Testis (tissue), 3 donors: Measurements from ENCODE around the gene SNAI1. TPM values are rescaled to one million over a fixed set of nuclear protein-coding genes. Genes with fewer than 3 reads are reported as not detected.
A peak's percentile ranks its signal among the peaks of the same experiment; 100 is the strongest.
"Not testable (repeated sequence)": the region's sequence is repeated elsewhere in the genome, so short reads cannot be mapped to it uniquely, and the experiment has no call there.

Source experiments
- DNase-seq: peaks from one replicate; pipeline ENCODE4 v3.0.0-alpha.2; 2019
- H3K27ac ChIP-seq, 2 donors: fragments of 200-600 bp; sonication (generic); one replicate each; pipeline ENCODE4 v1.5.1; 2019
- H3K27me3 ChIP-seq: fragments of 200-600 bp; sonication (generic); one replicate; pipeline ENCODE4 v1.5.1; 2019
- H3K36me3 ChIP-seq: fragments of 200-600 bp; sonication (generic); one replicate; pipeline ENCODE4 v1.5.1; 2017; ENCODE audit warnings: low read depth; ENCODE audit errors: missing control alignments
- H3K4me1 ChIP-seq: fragments of 200-600 bp; sonication (generic); one replicate; pipeline ENCODE4 v1.5.1; 2019
- H3K4me3 ChIP-seq, 2 donors: fragments of 200-600 bp; sonication (generic); one replicate each; pipeline ENCODE4 v1.5.1; 2017 to 2019
- H3K9me3 ChIP-seq: fragments of 200-600 bp; sonication (generic); one replicate; pipeline ENCODE4 v1.5.1; 2017
- POLR2A ChIP-seq: fragments of 450-650 bp; IDR thresholded peaks from one replicate; pipeline ENCODE4 v1.6.1; 2017; ENCODE audit warnings: antibody characterized with exemption, mild to moderate bottlenecking, moderate library complexity
- WGBS, 2 donors: methylation state at CpG; one replicate each; pipeline ENCODE4 v1.1.5; 2018; 5-methylcytosine and 5-hydroxymethylcytosine counted together
- intact Hi-C: fragments of 100-400 bp; cut with DNase I; formaldehyde crosslinking; loops from one replicate; pipeline ENCODE4 v1.15.1; 2023; ENCODE audit warnings: low total_unique reads
- polyA plus RNA-seq: library from polyadenylated mRNA; stranded (reverse); fragments of 350-450 nt; fragmentation: Illumina TruSeq; extraction: RNeasy Lipid Tissue Mini Kit (QIAGEN cat#74804); gene quantifications from one replicate; pipeline ENCODE4 v1.2.3, GENCODE V29; 2014; ENCODE audit warnings: low read depth, low replicate concordance; ENCODE audit not compliant: insufficient read depth
- total RNA-seq, 2 donors: library from RNA; depleted of rRNA; stranded (reverse); fragments of >200 nt; gene quantifications; one replicate each; pipeline ENCODE4 v1.2.3, GENCODE V29; 2016
- TF ChIP-seq, protein P1 (sequence below), 3 experiments: fragments of 450-650 bp in 2 of 3; fragments of 200-600 bp in 1 of 3; sonication (generic) in 1 of 3; IDR thresholded peaks; one replicate each; pipeline ENCODE4 v1.5.1; 2016 to 2019; ENCODE audit warnings: antibody characterized with exemption in 3 of 3, mild to moderate bottlenecking in 2 of 3, moderate library complexity in 1 of 3

SNAI1 gene
- total and polyA plus RNA-seq, 3 donors from 2014 or later = 4.0 to 7.6 (median 7.0) TPM

GRCh38 chr20:49989234-49990065, 6.7 kb downstream of the SNAI1 start:
- DNase-seq = peak; percentile 79
- H3K27ac ChIP-seq = peak overlapping the region; percentile 53 to 77
- no peaks in the 10 kb centered on the region for H3K27me3 ChIP-seq
- intact Hi-C loops = no loop called here
- H3K4me1 ChIP-seq = peaks cover 42% of the 10 kb centered on the region
- H3K4me3 ChIP-seq = no peak overlapping the region
- TF ChIP-seq, protein P1, sequence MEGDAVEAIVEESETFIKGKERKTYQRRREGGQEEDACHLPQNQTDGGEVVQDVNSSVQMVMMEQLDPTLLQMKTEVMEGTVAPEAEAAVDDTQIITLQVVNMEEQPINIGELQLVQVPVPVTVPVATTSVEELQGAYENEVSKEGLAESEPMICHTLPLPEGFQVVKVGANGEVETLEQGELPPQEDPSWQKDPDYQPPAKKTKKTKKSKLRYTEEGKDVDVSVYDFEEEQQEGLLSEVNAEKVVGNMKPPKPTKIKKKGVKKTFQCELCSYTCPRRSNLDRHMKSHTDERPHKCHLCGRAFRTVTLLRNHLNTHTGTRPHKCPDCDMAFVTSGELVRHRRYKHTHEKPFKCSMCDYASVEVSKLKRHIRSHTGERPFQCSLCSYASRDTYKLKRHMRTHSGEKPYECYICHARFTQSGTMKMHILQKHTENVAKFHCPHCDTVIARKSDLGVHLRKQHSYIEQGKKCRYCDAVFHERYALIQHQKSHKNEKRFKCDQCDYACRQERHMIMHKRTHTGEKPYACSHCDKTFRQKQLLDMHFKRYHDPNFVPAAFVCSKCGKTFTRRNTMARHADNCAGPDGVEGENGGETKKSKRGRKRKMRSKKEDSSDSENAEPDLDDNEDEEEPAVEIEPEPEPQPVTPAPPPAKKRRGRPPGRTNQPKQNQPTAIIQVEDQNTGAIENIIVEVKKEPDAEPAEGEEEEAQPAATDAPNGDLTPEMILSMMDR (IDR thresholded peaks at IDR 0.05) = no peak
- TF ChIP-seq POLR2A = no peak
- 38 to 45% methylated on average over 15 to 22 of the region's 22 CpGs for WGBS, 2 donors
- H3K36me3 ChIP-seq = no peaks in the 10 kb centered on the region
- no peaks in the 10 kb centered on the region for H3K9me3 ChIP-seq

DNA sequence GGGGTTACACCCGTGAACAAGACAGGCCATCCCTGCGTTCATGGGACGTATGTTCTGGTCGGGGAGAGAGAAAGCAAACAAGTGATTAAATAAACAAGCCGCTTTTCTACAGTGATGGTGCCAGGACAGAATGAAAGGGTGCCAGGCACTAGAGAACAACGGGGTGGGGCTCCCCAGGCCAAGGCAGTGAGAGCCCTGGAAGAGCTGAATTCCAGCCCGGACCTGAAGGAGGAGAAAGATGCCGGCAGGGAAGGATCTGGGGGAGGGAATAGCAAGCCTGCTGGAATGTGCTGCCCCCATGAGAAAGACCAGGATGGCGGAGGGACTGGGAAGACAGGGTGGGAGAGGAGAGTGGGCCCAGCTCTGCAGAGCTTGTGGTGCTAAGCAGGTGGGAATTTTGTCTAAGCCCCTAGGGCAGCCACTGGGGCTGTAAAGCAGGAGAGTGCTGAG, 7.5 kb downstream of the SNAI1 start:
- TF ChIP-seq POLR2A = no peak
- TF ChIP-seq, protein P1 (IDR thresholded peaks at IDR 0.05) = no peak
- Histone ChIP-seq H3K9me3 (no peaks in the 10 kb centered on the region), H3K4me3 (no peak overlapping the region), H3K36me3 (no peaks in the 10 kb centered on the region), H3K27ac (peak overlapping the region; percentile 53 to 77), H3K27me3 (no peaks in the 10 kb centered on the region), H3K4me1 (peaks cover 42% of the 10 kb centered on the region)
- WGBS, 2 donors = 38 to 44% methylated on average over 9 of the region's 9 CpGs
- no peak for DNase-seq
- intact Hi-C loops = no loop called here

DNA sequence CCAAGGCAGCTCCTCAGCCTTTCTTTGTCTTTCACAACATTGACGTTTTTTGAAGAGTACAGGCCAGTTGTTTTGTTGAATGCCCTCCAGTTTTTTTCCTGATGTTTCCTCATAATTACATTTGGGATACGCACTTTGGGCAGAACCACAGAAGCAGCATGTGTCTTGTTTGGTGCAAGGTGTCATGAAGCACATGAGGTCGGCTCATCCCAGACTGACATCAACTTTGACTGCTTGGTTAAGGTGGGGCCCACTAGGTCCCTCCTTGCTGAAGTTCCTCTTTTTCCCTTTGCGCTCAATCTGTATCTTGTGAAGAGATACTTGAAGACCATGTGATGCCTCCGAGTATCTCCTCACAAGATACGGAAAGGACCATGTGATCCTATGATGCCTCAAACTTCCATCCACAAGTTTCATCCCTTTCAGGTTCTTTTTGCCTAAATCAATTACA, 10.5 kb downstream of the SNAI1 start:
- H3K27me3 ChIP-seq = no peaks in the 10 kb centered on the region
- H3K36me3 ChIP-seq = no peaks in the 10 kb centered on the region
- TF ChIP-seq POLR2A = no peak
- TF ChIP-seq, protein P1 (IDR thresholded peaks at IDR 0.05) = no peak
- WGBS, 2 donors = 65 to 71% methylated on average over 6 of the region's 6 CpGs
- H3K4me3 ChIP-seq = no peak overlapping the region
- DNase-seq = no peak
- no peak overlapping the region for H3K27ac ChIP-seq
- intact Hi-C loops = no loop called here
- peaks cover 25% of the 10 kb centered on the region for H3K4me1 ChIP-seq
- H3K9me3 ChIP-seq = no peaks in the 10 kb centered on the region

GRCh38 chr20:49995586-49995985, 12.8 kb downstream of the SNAI1 start:
- no peak for DNase-seq
- intact Hi-C loops = no loop called here
- TF ChIP-seq POLR2A = no peak
- TF ChIP-seq, protein P1 (IDR thresholded peaks at IDR 0.05) = no peak
- Histone ChIP-seq H3K36me3 (no peaks in the 10 kb centered on the region), H3K27ac (no peak overlapping the region), H3K27me3 (no peaks in the 10 kb centered on the region), H3K9me3 (no peaks in the 10 kb centered on the region), H3K4me1 (peaks cover 4% of the 10 kb centered on the region), H3K4me3 (no peak overlapping the region)
- whole genome bisulfite sequencing, 2 donors = 94 to 97% methylated on average over 3 of the region's 3 CpGs

DNA sequence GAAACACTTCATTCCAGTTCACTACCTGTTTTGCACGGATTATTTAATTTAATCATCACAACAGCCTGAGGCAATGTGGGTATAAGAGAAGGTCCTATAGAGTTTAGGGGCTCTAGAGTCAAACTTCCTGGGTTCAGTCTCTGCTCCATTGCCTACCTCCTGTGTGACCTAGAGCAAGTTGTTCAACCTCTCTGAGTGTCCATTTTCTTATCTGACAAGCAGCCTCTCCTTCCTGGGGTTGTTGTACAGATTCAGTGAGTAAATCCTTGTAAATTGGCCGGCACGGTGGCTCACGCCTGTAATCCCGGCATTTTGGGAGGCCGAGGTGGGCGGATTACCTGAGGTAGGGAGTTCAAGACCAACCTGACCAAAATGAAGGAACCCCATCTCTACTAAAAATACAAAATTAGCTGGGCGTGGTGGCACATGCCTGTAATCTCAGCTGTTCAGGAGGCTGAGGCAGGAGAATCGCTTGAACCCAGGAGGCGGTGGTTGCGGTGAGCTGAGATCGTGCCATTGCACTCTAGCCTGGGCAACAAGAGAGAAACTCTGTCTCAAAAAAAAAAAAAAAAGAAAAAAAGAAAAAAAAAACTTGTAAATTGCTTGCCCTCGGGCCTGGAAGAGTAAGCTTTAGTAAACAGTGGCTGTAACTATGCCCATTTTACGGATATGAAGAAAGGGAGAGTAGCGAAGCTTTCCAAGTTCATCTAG, 15.9 kb downstream of the SNAI1 start:
- DNase-seq, H3K4me3 ChIP-seq, H3K27me3 ChIP-seq, H3K27ac ChIP-seq, H3K4me1 ChIP-seq, H3K36me3 ChIP-seq, intact Hi-C loops, H3K9me3 ChIP-seq: not testable (repeated sequence)
- WGBS, 2 donors = 89 to 94% methylated on average over 15 of the region's 15 CpGs
